H7 (cell line): ENCODE results near the gene GDNF. TPM values are rescaled to one million over a fixed set of nuclear protein-coding genes. Genes with fewer than 3 reads are reported as not detected.
A peak's percentile ranks its signal among the peaks of the same experiment; 100 is the strongest.
"Not testable (repeated sequence)": the region's sequence is repeated elsewhere in the genome, so short reads cannot be mapped to it uniquely, and the experiment has no call there.

ENCODE experiments used
- DNase-seq: peaks from one replicate; pipeline ENCODE4 v3.0.0; 2012
- H3K27me3 ChIP-seq: 2 replicates; pipeline ENCODE4 v1.6.0; 2011; ENCODE audit warnings: mild to moderate bottlenecking, low read length; ENCODE audit not compliant: control insufficient read depth, insufficient read depth
- H3K36me3 ChIP-seq: replicated peaks from 2 replicates; pipeline ENCODE4 v1.5.1; 2011; ENCODE audit warnings: low read length; ENCODE audit not compliant: control insufficient read depth, insufficient read depth
- H3K4me3 ChIP-seq: 2 replicates; pipeline ENCODE4 v1.5.1; 2011; ENCODE audit warnings: low read depth, mild to moderate bottlenecking, control low read depth, low read length, moderate library complexity; ENCODE audit not compliant: insufficient read depth
- total RNA-seq: library from RNA; depleted of rRNA; stranded (reverse); fragments of >200 nt; shearing (Covaris generic); gene quantifications from 2 replicates; pipeline ENCODE4 v1.2.3, GENCODE V29; 2014; rRNA removed

GDNF gene, protein sequence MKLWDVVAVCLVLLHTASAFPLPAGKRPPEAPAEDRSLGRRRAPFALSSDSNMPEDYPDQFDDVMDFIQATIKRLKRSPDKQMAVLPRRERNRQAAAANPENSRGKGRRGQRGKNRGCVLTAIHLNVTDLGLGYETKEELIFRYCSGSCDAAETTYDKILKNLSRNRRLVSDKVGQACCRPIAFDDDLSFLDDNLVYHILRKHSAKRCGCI
- total RNA-seq: 1.00 and 1.6 TPM in 2 replicates

DNA sequence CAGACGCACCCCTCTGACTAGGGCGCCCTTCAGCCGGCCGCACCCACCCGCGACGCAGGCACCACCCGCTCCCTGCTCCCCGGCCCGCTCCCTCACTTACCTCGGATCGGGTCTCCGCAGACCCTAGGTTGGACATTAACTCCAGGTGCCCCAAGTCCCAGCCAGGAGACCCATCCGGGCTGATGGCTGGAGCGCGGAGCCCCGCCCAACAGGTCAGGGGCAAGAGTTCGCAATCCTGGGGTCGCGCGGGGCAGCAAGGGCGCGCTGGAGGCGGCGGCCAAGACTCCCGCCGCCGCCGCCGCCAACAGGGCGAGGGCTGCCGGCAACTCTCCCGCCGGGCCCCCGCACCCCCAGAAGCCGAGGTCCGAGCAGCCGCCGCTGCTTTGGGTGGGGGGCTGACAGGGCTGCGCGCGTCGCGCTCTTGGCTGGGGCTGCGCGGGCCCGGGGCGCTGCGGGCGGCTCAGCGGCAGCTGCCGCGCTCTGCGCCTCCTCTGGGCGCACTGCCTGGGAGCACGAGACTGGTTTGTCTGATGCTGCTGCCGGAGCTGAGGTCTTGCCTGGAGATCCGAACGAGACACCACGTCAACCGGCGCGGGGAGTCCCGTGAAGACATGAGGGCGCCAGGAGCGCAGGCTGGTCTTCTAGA is at the start of gene GDNF:
Gene GDNF, minus strand, starts transcription at position 635 of the 646 bp plus-strand sequence. CDS start 5,245 bp downstream, outside the sequence.
- H3K27me3 ChIP-seq: peaks cover 76% of the 10 kb centered on the region
- H3K4me3 ChIP-seq: peak within 1 kb of the TSS; percentile 62
- DNase-seq: peak; percentile 85
- no peaks in the 10 kb centered on the region for H3K36me3 ChIP-seq

DNA sequence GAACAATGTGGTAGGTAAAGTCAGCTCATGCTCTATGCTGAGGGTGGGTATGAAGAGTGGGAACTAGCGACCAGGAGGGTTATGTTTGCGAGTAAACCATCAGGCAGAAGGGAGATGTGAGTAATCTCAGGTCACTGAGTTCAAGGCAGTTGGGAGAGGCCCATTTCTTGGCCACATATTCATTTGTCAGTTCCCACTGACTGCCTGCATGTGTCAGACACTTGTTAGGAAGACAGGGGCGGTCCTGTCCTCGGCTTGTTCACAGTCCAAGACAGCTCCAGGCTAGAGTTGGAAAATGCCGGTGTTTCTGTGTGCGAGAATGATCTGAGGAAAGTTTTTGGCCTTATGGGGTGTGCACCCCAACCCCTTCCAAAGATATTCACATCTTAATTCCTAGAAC is 48.6 kb upstream of the GDNF start:
- Histone ChIP-seq H3K27me3 (no peaks in the 10 kb centered on the region), H3K4me3 (no peak overlapping the region)
- DNase-seq: no peak

DNA sequence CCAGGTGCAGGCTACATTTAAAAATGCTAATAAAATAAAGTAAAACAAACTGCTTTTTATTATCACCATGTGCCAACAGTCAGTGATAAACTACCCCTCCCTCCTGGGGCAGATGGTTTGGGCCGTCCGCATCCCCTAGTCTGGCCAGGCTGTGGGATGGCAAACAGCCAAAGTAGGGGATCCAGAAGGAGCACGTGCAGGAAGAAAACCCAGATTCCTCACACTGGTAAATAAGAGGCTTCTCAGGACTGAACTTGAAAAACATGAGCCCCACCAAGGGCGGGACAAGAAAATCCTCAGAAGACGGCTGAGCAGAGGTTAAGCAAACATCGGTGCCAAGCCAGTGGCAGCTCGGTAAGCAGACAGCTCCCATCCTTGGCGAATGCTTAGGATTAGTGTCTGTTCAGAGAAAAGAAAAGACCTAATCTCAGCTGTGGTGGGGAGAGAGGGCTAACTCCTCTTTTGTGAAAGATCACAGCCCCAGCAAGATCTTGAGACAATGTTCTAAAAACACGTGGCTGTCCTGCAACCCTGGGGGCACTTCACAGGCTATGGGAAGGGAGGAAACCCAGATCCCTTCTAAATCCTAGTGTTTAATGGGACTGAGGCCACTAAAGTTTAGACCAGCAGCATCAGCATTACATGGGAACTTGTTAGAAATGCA is 46.5 kb upstream of the GDNF start:
- no peak for DNase-seq
- H3K4me3 ChIP-seq: no peak overlapping the region

More for the DNA sequence above, 48.6 kb upstream of the GDNF start:
- no peaks in the 10 kb centered on the region for H3K36me3 ChIP-seq

DNA sequence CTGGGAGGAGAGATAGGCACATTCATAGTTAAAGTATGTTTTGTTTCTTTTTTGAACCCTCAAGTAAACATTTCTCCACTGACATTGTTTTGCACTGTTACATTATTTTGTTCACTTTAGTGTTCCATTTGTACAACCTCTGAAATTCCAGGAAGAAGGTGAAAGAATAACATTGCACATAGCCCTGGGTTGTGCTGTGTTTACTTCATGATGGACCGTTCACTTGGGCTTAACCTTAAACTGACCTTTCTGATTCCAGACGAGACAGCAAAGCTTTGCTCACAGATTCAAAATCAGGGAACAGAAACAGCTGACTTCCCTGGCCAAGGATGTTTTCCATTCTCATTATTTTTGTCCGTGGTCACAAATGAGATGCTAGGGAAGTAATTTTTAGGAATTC is 42.8 kb upstream of the GDNF start:
- no peak for DNase-seq
- Histone ChIP-seq H3K36me3 (no peaks in the 10 kb centered on the region), H3K4me3 (no peak overlapping the region), H3K27me3 (no peaks in the 10 kb centered on the region)

More for the DNA sequence above, 46.5 kb upstream of the GDNF start:
- H3K36me3 ChIP-seq: no peaks in the 10 kb centered on the region
- H3K27me3 ChIP-seq: no peaks in the 10 kb centered on the region

DNA sequence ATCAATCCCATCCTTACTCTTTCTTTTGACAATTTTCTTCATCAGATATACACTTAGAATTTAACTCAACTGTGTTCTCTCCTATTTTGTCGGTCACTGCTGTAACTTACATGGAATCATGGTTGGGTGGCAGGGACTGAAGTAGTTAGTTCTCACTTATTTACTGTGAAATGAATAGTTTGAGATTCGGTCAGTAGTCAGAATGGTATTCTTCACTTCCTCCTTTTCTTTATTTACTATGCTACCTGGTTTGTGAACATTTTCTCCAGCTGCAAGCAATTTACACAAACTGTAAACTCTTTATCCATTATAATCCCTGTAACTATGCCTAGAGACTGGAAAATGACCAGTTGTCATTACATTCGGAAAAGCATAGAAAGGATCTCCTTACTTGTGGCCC is 41.5 kb upstream of the GDNF start:
- DNase-seq: no peak

DNA sequence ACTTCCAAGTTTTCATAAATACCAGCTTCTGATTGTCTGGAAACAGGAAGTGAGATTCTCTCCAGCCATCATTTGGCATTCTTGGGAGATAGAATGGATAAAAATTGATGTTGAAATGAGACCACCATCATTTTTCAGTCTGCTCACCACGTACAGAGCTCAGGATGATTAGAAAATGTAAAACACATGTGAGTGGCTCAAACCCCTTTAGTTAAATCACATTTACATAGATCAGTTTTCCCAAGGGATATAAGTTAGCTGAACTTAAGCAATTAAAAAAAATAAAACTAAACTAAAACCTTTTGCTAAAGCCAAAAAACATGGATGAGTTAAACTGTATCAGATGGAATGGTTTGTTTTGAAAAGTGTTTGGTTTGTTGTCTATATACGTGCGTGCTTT is 37.1 kb upstream of the GDNF start:
- no peaks in the 10 kb centered on the region for H3K27me3 ChIP-seq
- no peaks in the 10 kb centered on the region; the same call in 1 of the 2 replicates for H3K36me3 ChIP-seq
- no peak overlapping the region for H3K4me3 ChIP-seq
- DNase-seq: no peak

More for the DNA sequence above, 41.5 kb upstream of the GDNF start:
- H3K36me3 ChIP-seq: no peaks in the 10 kb centered on the region; the same call in 1 of the 2 replicates
- no peak overlapping the region for H3K4me3 ChIP-seq
- no peaks in the 10 kb centered on the region for H3K27me3 ChIP-seq

DNA sequence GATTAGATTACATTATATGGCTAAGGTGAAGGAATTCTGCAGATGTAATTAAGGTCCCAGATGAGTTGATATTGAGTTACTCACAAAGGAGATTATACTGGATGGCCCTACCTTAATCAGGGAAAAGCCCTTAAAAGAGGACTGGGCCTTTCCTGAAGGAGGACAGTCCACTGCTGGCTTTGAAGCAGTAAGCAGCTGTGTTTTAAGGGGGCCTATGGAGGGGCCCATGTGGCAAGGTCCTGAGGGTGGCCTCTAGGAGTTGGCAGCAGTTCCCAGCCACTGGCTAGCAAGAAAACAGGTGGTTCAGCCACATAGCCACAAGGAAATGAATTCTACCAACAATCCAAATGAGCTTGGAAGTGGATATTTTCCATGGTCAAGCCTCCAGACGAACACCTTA is 36.4 kb upstream of the GDNF start:
- no peak overlapping the region for H3K4me3 ChIP-seq
- no peak for DNase-seq
- no peaks in the 10 kb centered on the region; the same call in 1 of the 2 replicates for H3K36me3 ChIP-seq
- no peaks in the 10 kb centered on the region for H3K27me3 ChIP-seq

DNA sequence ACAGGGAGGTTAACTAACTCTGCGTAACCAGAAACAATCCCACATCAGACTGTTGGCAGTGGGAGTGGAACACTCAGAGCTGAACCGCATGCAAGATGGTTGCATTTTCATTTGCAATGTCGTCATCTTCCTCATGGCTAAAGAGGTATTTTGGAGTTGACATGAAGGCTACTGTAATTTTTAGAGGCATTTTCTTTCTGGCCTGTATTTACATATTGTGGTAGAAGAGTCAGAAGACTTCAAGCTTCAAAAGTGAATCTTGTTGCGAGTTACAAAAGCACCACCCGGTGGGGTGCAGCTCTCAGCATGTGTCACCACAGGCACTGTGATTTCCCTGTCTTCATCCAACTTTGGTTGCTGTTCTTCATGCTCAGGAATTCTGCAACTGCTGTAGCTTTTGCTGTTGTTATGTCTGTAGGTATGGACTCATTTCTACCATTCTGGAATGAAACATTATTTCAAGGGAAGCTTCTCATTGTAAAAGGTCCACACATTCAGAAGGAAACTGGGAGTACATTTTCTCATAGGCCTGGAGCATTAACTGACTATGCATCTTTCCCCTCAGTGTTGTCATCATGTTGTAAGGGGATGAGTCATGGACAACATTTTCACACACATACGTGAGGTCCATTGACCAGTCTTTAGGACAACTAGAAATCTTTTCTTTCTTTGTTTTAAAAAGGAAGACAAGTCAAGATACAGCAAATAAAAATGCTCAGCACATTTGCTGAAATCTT is 35.4 kb upstream of the GDNF start:
- Histone ChIP-seq H3K4me3 (no peak overlapping the region), H3K27me3 (no peaks in the 10 kb centered on the region), H3K36me3 (no peaks in the 10 kb centered on the region; the same call in 1 of the 2 replicates)
- peak; percentile 13 for DNase-seq

DNA sequence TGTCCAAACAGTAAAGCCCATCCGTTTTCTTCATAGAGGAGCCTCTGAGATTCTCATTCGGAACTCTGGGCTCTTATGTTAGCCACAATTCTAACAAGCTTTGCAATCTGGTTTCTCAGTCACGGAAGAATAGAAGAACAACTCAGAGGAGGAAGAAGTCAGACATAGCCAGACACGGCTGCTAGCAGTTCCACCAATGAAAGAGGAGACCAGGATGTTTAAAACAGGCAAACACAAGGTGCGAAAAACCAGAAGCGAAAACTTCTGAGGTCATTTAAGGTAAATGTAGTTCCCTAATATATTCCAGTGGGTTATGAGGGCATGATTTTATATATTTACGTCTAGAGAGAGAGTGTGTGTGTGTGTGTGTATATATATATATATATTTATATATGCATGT is 34.1 kb upstream of the GDNF start:
- no peak for DNase-seq
- H3K36me3 ChIP-seq: no peaks in the 10 kb centered on the region; the same call in 1 of the 2 replicates
- no peaks in the 10 kb centered on the region for H3K27me3 ChIP-seq
- no peak overlapping the region for H3K4me3 ChIP-seq

DNA sequence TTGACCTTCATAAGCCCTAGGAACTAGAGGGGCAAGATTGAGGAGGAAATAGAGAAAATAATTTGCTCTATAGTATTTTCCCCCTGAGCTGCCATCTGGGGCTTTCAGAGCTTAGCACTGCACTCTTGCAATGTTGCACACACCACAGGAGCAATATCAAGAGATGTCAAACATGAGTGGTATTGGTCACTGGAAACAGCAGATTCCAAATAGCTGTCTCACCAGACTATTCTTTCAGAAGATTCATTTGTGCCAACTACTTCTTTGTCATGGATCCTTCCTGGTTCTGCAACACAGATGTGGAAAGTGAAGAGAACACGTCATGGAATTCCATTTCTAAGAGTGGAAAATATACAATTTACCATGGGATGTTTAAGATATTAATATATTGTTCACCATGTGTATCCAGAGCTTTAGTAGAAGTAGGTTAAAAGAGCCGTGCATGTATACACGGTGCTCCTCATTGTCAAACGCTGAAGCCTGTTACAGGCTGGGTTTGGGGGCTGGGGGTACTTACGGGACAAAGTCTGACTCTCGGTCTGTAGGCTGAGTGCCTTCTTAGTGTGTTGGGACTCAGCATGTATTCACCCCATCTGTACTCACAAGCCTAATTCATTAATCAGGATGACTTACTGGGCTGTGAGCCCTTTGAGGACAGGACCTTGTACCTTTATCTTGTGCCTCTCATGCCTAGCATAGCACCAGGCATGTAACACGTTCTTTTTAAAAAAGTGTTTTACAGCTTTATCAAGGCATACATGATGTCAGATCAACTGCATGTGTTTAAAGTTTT is 31.4 kb upstream of the GDNF start:
- Histone ChIP-seq H3K4me3 (no peak overlapping the region), H3K27me3 (no peaks in the 10 kb centered on the region), H3K36me3 (no peaks in the 10 kb centered on the region)
- DNase-seq: no peak

DNA sequence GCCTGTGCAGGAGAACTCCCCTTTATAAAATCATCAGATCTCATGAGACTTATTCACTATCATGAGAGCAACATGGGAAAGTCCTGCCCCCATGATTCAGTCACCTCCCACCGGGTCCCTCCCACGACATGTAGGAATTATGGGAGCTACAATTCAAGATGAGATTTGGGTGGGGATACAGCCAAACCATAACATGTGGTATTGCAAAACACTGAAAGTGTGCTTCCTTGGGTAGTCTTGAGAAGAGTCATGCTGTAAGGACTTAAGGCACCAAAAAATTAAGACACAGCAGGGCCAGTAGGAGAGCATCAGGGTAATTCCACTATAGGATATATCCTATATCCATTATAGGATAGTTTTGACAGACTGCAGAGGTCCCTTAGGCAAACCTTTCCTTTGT is 29.4 kb upstream of the GDNF start:
- H3K27me3 ChIP-seq: no peaks in the 10 kb centered on the region
- DNase-seq: no peak
- H3K4me3 ChIP-seq: no peak overlapping the region
- no peaks in the 10 kb centered on the region for H3K36me3 ChIP-seq

DNA sequence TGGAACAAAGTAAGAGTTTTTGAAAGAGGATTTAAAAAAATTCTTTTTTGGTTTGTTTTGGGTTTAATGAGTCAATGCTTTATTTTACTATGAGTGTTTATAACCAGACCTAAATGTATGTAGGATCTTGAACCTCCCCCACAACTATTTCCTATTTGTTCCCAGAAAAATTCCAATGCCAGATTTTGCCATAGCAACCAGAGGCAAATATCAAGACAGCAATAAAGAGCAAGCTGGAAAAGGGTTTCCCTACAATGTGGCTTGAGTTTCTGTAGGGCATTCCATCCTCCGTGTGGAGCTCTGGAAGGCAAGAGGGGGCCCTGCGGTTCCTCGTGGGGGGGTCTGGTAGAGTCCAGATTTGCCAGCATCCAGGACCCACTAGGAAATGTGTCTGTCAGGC is 27.8 kb upstream of the GDNF start:
- Histone ChIP-seq H3K36me3 (no peaks in the 10 kb centered on the region), H3K4me3 (no peak overlapping the region), H3K27me3 (no peaks in the 10 kb centered on the region)
- DNase-seq: no peak

DNA sequence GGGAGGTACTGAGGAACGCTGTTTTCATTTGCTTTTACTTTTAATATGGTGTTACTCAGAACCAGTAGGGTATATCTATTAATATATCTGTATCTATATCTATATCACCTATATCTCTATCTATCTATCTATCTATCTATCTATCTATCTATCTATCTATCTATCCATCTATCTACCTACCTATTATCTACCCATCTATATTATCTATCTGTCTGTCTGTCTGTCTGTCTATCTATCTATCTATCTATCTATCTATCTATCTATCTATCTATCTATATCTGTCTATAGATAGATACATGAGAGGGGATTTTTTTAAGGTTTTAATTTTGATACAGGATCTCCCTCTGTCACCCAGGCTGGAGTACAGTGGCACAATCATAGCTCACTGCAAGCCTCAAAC is 23.1 kb upstream of the GDNF start:
- not testable (repeated sequence) for H3K36me3 ChIP-seq, DNase-seq, H3K27me3 ChIP-seq, H3K4me3 ChIP-seq

DNA sequence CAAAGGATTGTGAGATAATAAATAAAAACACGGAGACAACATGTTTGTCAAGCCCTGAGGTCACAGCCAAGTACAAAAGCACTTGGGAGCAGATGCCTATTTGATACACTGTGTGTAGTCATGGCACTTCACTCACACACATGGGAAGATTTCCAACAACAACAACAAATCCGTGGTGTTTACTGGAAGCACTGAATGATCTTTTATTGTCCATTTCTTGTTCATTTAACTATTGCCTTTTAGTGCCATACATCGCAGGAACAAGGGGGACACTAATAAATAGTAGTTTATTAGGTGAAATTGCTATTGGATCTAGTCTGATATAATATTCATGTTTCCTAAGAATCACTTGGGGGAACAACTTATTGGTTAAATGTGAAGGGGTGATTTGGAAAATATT is 20.4 kb upstream of the GDNF start:
- H3K27me3 ChIP-seq: no peaks in the 10 kb centered on the region
- H3K4me3 ChIP-seq: no peak overlapping the region
- DNase-seq: no peak
- H3K36me3 ChIP-seq: no peaks in the 10 kb centered on the region
